H1 (cell line): ENCODE data around the gene NDUFAF8. TPM values are rescaled to one million over a fixed set of nuclear protein-coding genes. Genes with fewer than 3 reads are reported as not detected.

Source experiments
- CTCF ChIA-PET: fragments of 300-600 bp; sonication (Branson Sonifier 250); formaldehyde crosslinking; loops from one replicate; lab custom pipeline; 2021; ENCODE audit not compliant: partially characterized antibody; lab: Charles Lee
- POLR2A ChIA-PET: fragments of 300-600 bp; sonication (Branson Sonifier 250); formaldehyde crosslinking; loops from one replicate; lab custom pipeline; 2021; ENCODE audit warnings: inconsistent platforms; ENCODE audit not compliant: partially characterized antibody; lab: Charles Lee
- DNase-seq, 2 experiments: peaks; one replicate each; pipeline versions ENCODE4 v3.0.0 to v3.0.0-alpha.2; 2010 to 2022; ENCODE audit warnings: low spot score in 2 of 2, low read depth in 1 of 2, mixed read lengths in 1 of 2
- FAIRE-seq: peaks from 2 replicates; lab custom pipeline; 2011; peaks lifted over from hg19 to GRCh38; lab: Jason Lieb, UNC
- H2AFZ ChIP-seq: 2 replicates; pipeline ENCODE4 v1.8.1; 2012; ENCODE audit warnings: low read length, inconsistent platforms
- H2AK5ac ChIP-seq: 2 replicates; pipeline ENCODE4 v1.6.1; 2013; ENCODE audit warnings: low read depth, low read length
- H2BK120ac ChIP-seq: replicated peaks from 2 replicates; pipeline ENCODE3; 2013; ENCODE audit warnings: low read depth, low read length, inconsistent platforms
- H2BK12ac ChIP-seq: 2 replicates; pipeline ENCODE4 v1.6.1; 2013; ENCODE audit warnings: low read depth, low read length
- H2BK15ac ChIP-seq: 2 replicates; pipeline ENCODE4 v1.6.1; 2013; ENCODE audit warnings: low read length
- H2BK20ac ChIP-seq: 2 replicates; pipeline ENCODE4 v1.6.1; 2013; ENCODE audit warnings: low read length
- H2BK5ac ChIP-seq: 2 replicates; pipeline ENCODE4 v1.6.1; 2013; ENCODE audit warnings: low read depth, low read length
- H3K14ac ChIP-seq: 2 replicates; pipeline ENCODE4 v1.6.1; 2013; ENCODE audit warnings: inconsistent platforms; ENCODE audit not compliant: insufficient read length
- H3K18ac ChIP-seq: 2 replicates; pipeline ENCODE4 v1.6.1; 2013; ENCODE audit warnings: low read length; ENCODE audit errors: extremely low read depth
- H3K23ac ChIP-seq: 2 replicates; pipeline ENCODE4 v1.6.1; 2013; ENCODE audit warnings: inconsistent platforms; ENCODE audit not compliant: insufficient read length
- H3K23me2 ChIP-seq: 2 replicates; pipeline ENCODE4 v1.6.1; 2013; ENCODE audit warnings: low read depth, low read length
- H3K27ac ChIP-seq: 2 replicates; pipeline ENCODE4 v1.6.1; 2011; ENCODE audit warnings: low read depth, low read length, inconsistent platforms
- H3K27me3 ChIP-seq, 4 experiments: replicated peaks in 1 of 4; 1 replicate in 1 of 4; 2 replicates in 3 of 4; pipeline versions ENCODE4 v1.6.1 to v1.8.1; 2011 to 2013; ENCODE audit warnings: low read length in 3 of 4, mild to moderate bottlenecking in 3 of 4, inconsistent platforms in 2 of 4, mixed read lengths in 2 of 4, moderate library complexity in 1 of 4; ENCODE audit not compliant: control insufficient read depth in 3 of 4, insufficient read depth in 3 of 4; ENCODE audit errors: extremely low read depth in 1 of 4
- H3K36me3 ChIP-seq, 4 experiments: 2 replicates each; pipeline versions ENCODE4 v1.6.1 to v1.8.1; 2011 to 2013; ENCODE audit warnings: mild to moderate bottlenecking in 4 of 4, low read length in 3 of 4, moderate library complexity in 2 of 4, control low read depth in 1 of 4, inconsistent platforms in 1 of 4; ENCODE audit not compliant: insufficient read depth in 4 of 4, control insufficient read depth in 2 of 4
- H3K4ac ChIP-seq: replicated peaks from 2 replicates; pipeline ENCODE3; 2013; ENCODE audit warnings: low read length, low read depth, mixed read lengths, inconsistent platforms; ENCODE audit not compliant: insufficient read length
- H3K4me1 ChIP-seq, 4 experiments: replicated peaks in 1 of 4; 1 replicate in 1 of 4; 2 replicates in 3 of 4; pipeline versions ENCODE4 v1.6.1 to v1.8.1; 2011 to 2013; ENCODE audit warnings: low read length in 3 of 4, inconsistent platforms in 2 of 4, mixed read lengths in 1 of 4; ENCODE audit not compliant: insufficient read depth in 4 of 4, control insufficient read depth in 3 of 4
- H3K4me2 ChIP-seq, 2 experiments: 2 replicates each; pipeline versions ENCODE4 v1.6.1 to v1.8.1; 2011 to 2013; ENCODE audit warnings: low read depth in 2 of 2, low read length in 2 of 2, control low read depth in 1 of 2, inconsistent platforms in 1 of 2, mild to moderate bottlenecking in 1 of 2; ENCODE audit not compliant: insufficient read depth in 1 of 2
- H3K4me3 ChIP-seq, 4 experiments: fragments of 200-600, 300-600 bp in 1 of 4; sonication (generic), shearing (Covaris generic), sonication (Bioruptor Twin) in 1 of 4; 2 replicates each; pipeline versions ENCODE4 v1.5.1 to v1.8.1; 2011 to 2016; ENCODE audit warnings: low read length in 4 of 4, low read depth in 3 of 4, control low read depth in 2 of 4, inconsistent platforms in 2 of 4, mild to moderate bottlenecking in 2 of 4, mixed read lengths in 1 of 4, moderate library complexity in 1 of 4; ENCODE audit not compliant: insufficient read depth in 2 of 4; ENCODE audit errors: extremely low read depth in 1 of 4
- H3K56ac ChIP-seq: replicated peaks from 2 replicates; pipeline ENCODE3; 2013; ENCODE audit warnings: low read depth, mild to moderate bottlenecking, mixed read lengths, low read length, inconsistent platforms; ENCODE audit not compliant: insufficient read length
- H3K79me1 ChIP-seq: 2 replicates; pipeline ENCODE4 v1.6.1; 2013; ENCODE audit warnings: low read depth, low read length, control low read depth
- H3K79me2 ChIP-seq, 2 experiments: 2 replicates each; pipeline versions ENCODE4 v1.6.1 to v1.8.1; 2012 to 2013; ENCODE audit warnings: low read length in 2 of 2, mild to moderate bottlenecking in 2 of 2, inconsistent platforms in 1 of 2; ENCODE audit not compliant: insufficient read depth in 2 of 2, control insufficient read depth in 1 of 2
- H3K9ac ChIP-seq, 4 experiments: replicated peaks in 1 of 4; 1 replicate in 1 of 4; 2 replicates in 3 of 4; pipeline versions ENCODE4 v1.6.1 to v1.8.1; 2011 to 2013; ENCODE audit warnings: low read depth in 3 of 4, low read length in 3 of 4, control low read depth in 2 of 4, mild to moderate bottlenecking in 2 of 4, moderate library complexity in 2 of 4, inconsistent platforms in 1 of 4; ENCODE audit errors: extremely low read depth in 1 of 4
- H3K9me3 ChIP-seq, 2 experiments: 2 replicates each; pipeline versions ENCODE4 v1.6.1 to v1.8.1; 2012 to 2013; ENCODE audit warnings: mild to moderate bottlenecking in 2 of 2, moderate library complexity in 2 of 2, control low read depth in 1 of 2, inconsistent platforms in 1 of 2, low read depth in 1 of 2, low read length in 1 of 2, mixed read lengths in 1 of 2; ENCODE audit not compliant: insufficient read depth in 2 of 2
- H4K20me1 ChIP-seq, 2 experiments: replicated peaks in 1 of 2; 2 replicates each; pipeline versions ENCODE3 to v1.8.1; 2011 to 2013; ENCODE audit warnings: inconsistent platforms in 2 of 2, low read length in 2 of 2, mild to moderate bottlenecking in 1 of 2; ENCODE audit not compliant: insufficient read depth in 2 of 2, control insufficient read depth in 1 of 2
- H4K5ac ChIP-seq: 2 replicates; pipeline ENCODE4 v1.6.1; 2013; ENCODE audit warnings: low read length, low read depth, mixed read lengths, inconsistent platforms; ENCODE audit not compliant: insufficient read length
- H4K8ac ChIP-seq: 2 replicates; pipeline ENCODE4 v1.8.0; 2013; ENCODE audit warnings: mild to moderate bottlenecking, moderate library complexity, low read length, inconsistent platforms; ENCODE audit not compliant: insufficient read depth; ENCODE audit errors: extremely low read depth
- H4K91ac ChIP-seq: replicated peaks from 2 replicates; pipeline ENCODE3; 2013; ENCODE audit warnings: low read length, mixed read lengths, inconsistent platforms; ENCODE audit not compliant: insufficient read length
- BCL11A ChIP-seq, 2 experiments: IDR thresholded peaks; one replicate each; pipeline ENCODE4 v1.6.1; 2011; ENCODE audit warnings: low read depth in 2 of 2, low read length in 2 of 2, mild to moderate bottlenecking in 2 of 2
- CBX8 ChIP-seq: fragments of 300-800, 300-1000 bp; sonication (generic); IDR thresholded peaks from 2 replicates; pipeline ENCODE4 v1.7.1; 2016; ENCODE audit warnings: low read depth, low read length, borderline replicate concordance
- CTCF ChIP-seq, 3 experiments: IDR thresholded peaks; 1 replicate in 2 of 3; 2 replicates in 1 of 3; pipeline versions ENCODE4 v1.5.1 to v1.6.1; 2011; ENCODE audit warnings: low read length in 3 of 3, mild to moderate bottlenecking in 3 of 3, inconsistent platforms in 2 of 3, low read depth in 1 of 3, moderate library complexity in 1 of 3; ENCODE audit not compliant: insufficient read depth in 1 of 3; ENCODE audit errors: control extremely low read depth in 1 of 3
- GABPA ChIP-seq: IDR thresholded peaks from 2 replicates; pipeline ENCODE4 v1.6.1; 2011; ENCODE audit warnings: mild to moderate bottlenecking, low read length, moderate library complexity, borderline replicate concordance; ENCODE audit not compliant: insufficient read depth
- GTF2F1 ChIP-seq: IDR thresholded peaks from 2 replicates; pipeline ENCODE4 v1.6.1; 2012; ENCODE audit warnings: low read depth, low read length, improper control_type of control experiment, borderline replicate concordance
- JUND ChIP-seq: IDR thresholded peaks from 2 replicates; pipeline ENCODE4 v1.6.1; 2011; ENCODE audit warnings: mild to moderate bottlenecking, improper control_type of control experiment, low read length
- RXRA ChIP-seq: IDR thresholded peaks from 2 replicates; pipeline ENCODE4 v1.6.1; 2011; ENCODE audit warnings: low read depth, mild to moderate bottlenecking, low read length, moderate library complexity; ENCODE audit not compliant: insufficient read depth
- SIX5 ChIP-seq: IDR thresholded peaks from 2 replicates; pipeline ENCODE4 v1.6.1; 2011; ENCODE audit warnings: mild to moderate bottlenecking, low read depth, low read length
- SP2 ChIP-seq: IDR thresholded peaks from 2 replicates; pipeline ENCODE4 v1.6.1; 2012; ENCODE audit warnings: mild to moderate bottlenecking, low read length, inconsistent platforms
- TAF7 ChIP-seq: optimal IDR thresholded peaks from 2 replicates; pipeline ENCODE3; 2011; ENCODE audit warnings: low read depth, mild to moderate bottlenecking, inconsistent platforms, low read length, moderate library complexity, borderline replicate concordance
- WGBS, 2 experiments: shearing (Covaris generic) in 1 of 2; methylation state at CpG; one replicate each; pipeline versions ENCODE4 v1.1.6 to v1.1.7; 2013 to 2015; ENCODE audit warnings: low lambda C conversion rate in 2 of 2, mixed read lengths in 2 of 2, inconsistent platforms in 1 of 2, low coverage in 1 of 2, missing lambda C conversion rate in 1 of 2; ENCODE audit not compliant: insufficient replicate concordance in 2 of 2, insufficient coverage in 1 of 2, insufficient read length in 1 of 2; ENCODE audit errors: extremely low coverage in 1 of 2, missing lambda C conversion rate in 1 of 2; 5-methylcytosine and 5-hydroxymethylcytosine counted together
- polyA plus RNA-seq, 7 experiments: library from polyadenylated mRNA; depleted of rRNA in 3 of 7; stranded (reverse) in 5 of 7; unstranded in 2 of 7; fragments of >200 nt in 5 of 7; fragments of 200-250 nt in 2 of 7; gene quantifications; 1 replicate in 5 of 7; 2 replicates in 1 of 7; 4 replicates in 1 of 7; pipeline versions ENCODE4 v1.2.1 to v1.2.3, GENCODE V29; 2011 to 2013; ENCODE audit warnings: missing spikeins in 2 of 7, mixed read lengths in 2 of 7
- total RNA-seq: library from RNA; stranded (reverse); fragmentation: NEBNext Ultra II Directional; extraction: Animal tissue kit (Norgen Biotek cat#: 25700); gene quantifications from 2 replicates; pipeline ENCODE4 v1.2.1, GENCODE V29; 2021

NDUFAF8 gene
- total and polyA plus RNA-seq, 2 of the 8 experiments (the other 6 are each of a cell fraction or from before 2014, with no cell fraction given) = 48.9 to 91.1 TPM

GRCh38 chr17:81251709-81252301 is 12.7 kb downstream of the NDUFAF8 start:
- ChIA-PET POLR2A (interaction anchor here (0.8 to 1.7 kb wide), 6 partner anchors 10 to 272 kb away, joined by 3 to 6 read pairs (median 3); partner anchors contain the start of genes ACTG1 and TEPSIN), CTCF (interaction anchor here (1.0 to 7.0 kb wide), 6 partner anchors 18 to 267 kb away, joined by 3 to 50 read pairs (median 5); no protein-coding TSS in a partner anchor)
- H4K8ac ChIP-seq = no peak overlapping the region
- no peak overlapping the region for H3K56ac ChIP-seq
- H2BK5ac ChIP-seq = no peak overlapping the region
- H3K9me3 ChIP-seq = no peaks in the 10 kb centered on the region
- FAIRE-seq = no peak
- no peak overlapping the region for H3K27ac ChIP-seq
- no peaks in the 10 kb centered on the region; a peak in 1 of 8 replicates for H3K36me3 ChIP-seq
- H3K4me2 ChIP-seq = no peak overlapping the region
- H3K4me3 ChIP-seq = no peak overlapping the region
- H4K20me1 ChIP-seq = peaks cover 0 to 14% of the 10 kb centered on the region in 2 experiments
- H3K18ac ChIP-seq = no peak overlapping the region
- H2BK20ac ChIP-seq = no peak overlapping the region
- no peak overlapping the region for H2BK12ac ChIP-seq
- WGBS, 2 experiments = 81% methylated on average over 28 of the region's 29 CpGs; no CpG with 5 or more reads in 1 of the 2 experiments
- H3K14ac ChIP-seq = no peak overlapping the region
- no peak for DNase-seq
- no peak overlapping the region for H2BK15ac ChIP-seq
- H3K23me2 ChIP-seq = peaks cover 6% of the 10 kb centered on the region; the same call in 1 of the 2 replicates
- H4K5ac ChIP-seq = no peak overlapping the region
- H2AFZ ChIP-seq = no peak overlapping the region
- H3K9ac ChIP-seq = no peak overlapping the region
- no peaks in the 10 kb centered on the region for H3K79me1 ChIP-seq
- H3K79me2 ChIP-seq = no peaks in the 10 kb centered on the region
- H3K23ac ChIP-seq = no peak overlapping the region
- no peak overlapping the region for H2BK120ac ChIP-seq
- H4K91ac ChIP-seq = no peak overlapping the region
- H2AK5ac ChIP-seq = no peak overlapping the region
- H3K4ac ChIP-seq = no peak overlapping the region
- H3K27me3 ChIP-seq = no peaks in the 10 kb centered on the region
- peaks cover 0 to 8% (median 2%) of the 10 kb centered on the region in 4 experiments; a peak in 3 of 7 replicates for H3K4me1 ChIP-seq
- no peak for TF ChIP-seq SIX5
- no peak for TF ChIP-seq CBX8
- no peak for TF ChIP-seq TAF7
- no peak for TF ChIP-seq JUND
- TF ChIP-seq BCL11A (IDR thresholded peaks at IDR 0.05; ENCODE audit: low read depth in 2 of 2, low read length in 2 of 2) = no peak
- no peak for TF ChIP-seq SP2
- no peak for TF ChIP-seq RXRA
- TF ChIP-seq GTF2F1 = no peak
- no peak for TF ChIP-seq CTCF (IDR thresholded peaks at IDR 0.05; ENCODE audit: control extremely low read depth in 1 of 3, insufficient read depth in 1 of 3, low read depth in 1 of 3, low read length in 3 of 3)
- no peak for TF ChIP-seq GABPA
